Measurements from ENCODE around the gene RUVBL2. TPM values are rescaled to one million over a fixed set of nuclear protein-coding genes. Genes with fewer than 3 reads are reported as not detected.

The RUVBL2 gene
- total and polyA plus RNA-seq, 2 donors (not counting 3 experiments of a cell fraction or from before 2014, with no cell fraction given) = 115 to 185 TPM

DNA sequence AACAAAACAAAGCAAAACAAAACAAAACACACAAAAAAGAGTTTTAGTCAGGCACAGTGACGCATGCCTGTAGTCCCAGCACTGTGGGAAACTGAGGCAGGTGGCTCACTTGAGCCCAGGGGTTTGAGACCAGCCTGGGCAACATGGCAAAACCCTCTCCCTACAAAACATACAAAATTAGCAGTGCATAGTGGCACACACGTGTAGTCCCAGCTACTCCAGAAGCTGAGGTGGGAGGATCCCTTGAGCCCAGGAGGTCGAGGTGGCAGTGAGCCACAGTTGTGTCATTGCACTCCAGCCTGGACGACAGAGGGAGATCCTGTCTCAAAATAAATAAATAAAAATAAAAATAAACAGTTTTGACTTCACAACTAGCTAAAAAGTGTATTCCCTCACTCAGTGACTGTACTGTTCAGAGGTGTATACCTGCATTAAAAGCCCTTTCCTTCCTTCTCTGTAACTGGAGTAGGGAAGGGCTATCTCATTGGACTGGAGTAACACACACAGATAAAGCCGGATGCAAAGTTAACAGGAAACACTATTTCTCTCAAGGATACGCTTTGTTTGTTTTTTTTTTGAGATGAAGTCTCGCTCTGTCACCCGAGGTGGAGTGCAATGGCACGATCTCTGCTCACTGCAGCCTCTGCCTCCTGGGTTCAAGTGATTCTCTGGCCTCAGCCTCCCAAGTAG lies 42.7 kb upstream of the RUVBL2 start:
- H3K9ac ChIP-seq (replicated peaks; ENCODE audit: extremely low read depth, insufficient read depth, low read length) = no peak overlapping the region
- ChIA-PET CTCF (interaction anchor here (1.1 to 2.0 kb wide), 5 partner anchors 18 to 163 kb away, joined by 3 to 6 read pairs (median 3); partner anchors contain the start of gene DHDH), POLR2A (no interaction called here)
- H3K4me3 ChIP-seq (replicated peaks in 1 of 3; ENCODE audit: insufficient read depth in 1 of 3, low read depth in 1 of 3, low read length in 3 of 3) = no peak overlapping the region
- H3K27me3 ChIP-seq (ENCODE audit: control insufficient read depth in 2 of 2, insufficient read depth in 2 of 2, low read length in 2 of 2) = no peaks in the 10 kb centered on the region
- intact Hi-C loops (cut with micrococcal nuclease) = no loop called here
- DNase-seq (ENCODE audit: low read depth, low spot score) (no peak), FAIRE-seq (peak; percentile 8)
- peaks cover 12% of the 10 kb centered on the region for H3K79me2 ChIP-seq (ENCODE audit: control insufficient read depth, insufficient read depth, low read length)
- peaks cover 15% of the 10 kb centered on the region for H3K4me1 ChIP-seq (ENCODE audit: control insufficient read depth, extremely low read depth, insufficient read depth, low read length)
- no peaks in the 10 kb centered on the region for H4K20me1 ChIP-seq (replicated peaks; ENCODE audit: control insufficient read depth, extremely low read depth, insufficient read depth, low read length)
- peak overlapping the region; percentile 60 for H2AFZ ChIP-seq (ENCODE audit: low read depth, low read length)
- H3K4me2 ChIP-seq (ENCODE audit: insufficient read depth, low read length) = no peak overlapping the region
- H3K9me1 ChIP-seq (replicated peaks; ENCODE audit: control insufficient read depth, extremely low read depth, insufficient read depth, low read length) = no peaks in the 10 kb centered on the region
- no peaks in the 10 kb centered on the region for H3K9me3 ChIP-seq (replicated peaks; ENCODE audit: control insufficient read depth, insufficient read depth, low read length)
- H3K36me3 ChIP-seq (ENCODE audit: control insufficient read depth in 2 of 2, extremely low read depth in 1 of 2, insufficient read depth in 2 of 2, low read length in 2 of 2) = no peaks in the 10 kb centered on the region
- TF ChIP-seq MYC (IDR thresholded peaks at IDR 0.05; ENCODE audit: low read depth, low read length) (no peak), FOS (IDR thresholded peaks at IDR 0.05; ENCODE audit: borderline replicate concordance, insufficient read depth, low read length) (no peak)
- TF ChIP-seq, protein P1, sequence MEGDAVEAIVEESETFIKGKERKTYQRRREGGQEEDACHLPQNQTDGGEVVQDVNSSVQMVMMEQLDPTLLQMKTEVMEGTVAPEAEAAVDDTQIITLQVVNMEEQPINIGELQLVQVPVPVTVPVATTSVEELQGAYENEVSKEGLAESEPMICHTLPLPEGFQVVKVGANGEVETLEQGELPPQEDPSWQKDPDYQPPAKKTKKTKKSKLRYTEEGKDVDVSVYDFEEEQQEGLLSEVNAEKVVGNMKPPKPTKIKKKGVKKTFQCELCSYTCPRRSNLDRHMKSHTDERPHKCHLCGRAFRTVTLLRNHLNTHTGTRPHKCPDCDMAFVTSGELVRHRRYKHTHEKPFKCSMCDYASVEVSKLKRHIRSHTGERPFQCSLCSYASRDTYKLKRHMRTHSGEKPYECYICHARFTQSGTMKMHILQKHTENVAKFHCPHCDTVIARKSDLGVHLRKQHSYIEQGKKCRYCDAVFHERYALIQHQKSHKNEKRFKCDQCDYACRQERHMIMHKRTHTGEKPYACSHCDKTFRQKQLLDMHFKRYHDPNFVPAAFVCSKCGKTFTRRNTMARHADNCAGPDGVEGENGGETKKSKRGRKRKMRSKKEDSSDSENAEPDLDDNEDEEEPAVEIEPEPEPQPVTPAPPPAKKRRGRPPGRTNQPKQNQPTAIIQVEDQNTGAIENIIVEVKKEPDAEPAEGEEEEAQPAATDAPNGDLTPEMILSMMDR (IDR thresholded peaks at IDR 0.05; ENCODE audit: extremely low read depth in 1 of 2, insufficient read depth in 1 of 2, low read depth in 1 of 2, low read length in 2 of 2) = no peak
- dilution Hi-C loops (cut with MboI; ENCODE audit: extremely low pct_ligation_motif_present, low sequenced_read_pairs) = no loop called here
- no peak overlapping the region for H3K27ac ChIP-seq (ENCODE audit: insufficient read depth, low read depth, low read length)
- BruUV-seq (replicated peaks) = no TSS peak

DNA sequence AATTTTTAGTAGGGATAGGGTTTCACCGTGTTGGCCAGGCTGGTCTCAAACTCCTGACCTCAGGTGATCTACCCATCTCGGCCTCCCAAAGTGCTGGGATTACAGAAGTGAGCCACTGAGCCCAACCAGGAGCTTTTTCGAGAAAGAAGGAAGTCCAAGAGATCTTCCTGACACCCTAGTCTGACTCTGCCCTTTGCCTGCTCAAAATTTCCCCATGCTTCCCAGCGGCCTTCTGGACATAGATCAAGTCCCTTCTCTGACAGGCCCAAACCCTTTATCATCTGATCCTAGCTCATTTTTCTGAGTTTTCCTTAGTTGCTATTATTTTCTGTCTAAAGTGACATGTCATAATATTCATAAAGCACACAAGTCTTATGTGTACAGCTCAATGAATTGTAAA lies 40.5 kb upstream of the RUVBL2 start:
- H3K36me3 ChIP-seq (ENCODE audit: control insufficient read depth in 2 of 2, extremely low read depth in 1 of 2, insufficient read depth in 2 of 2, low read length in 2 of 2) = peaks cover 0 to 3% of the 10 kb centered on the region in 2 experiments
- no peak overlapping the region for H3K4me2 ChIP-seq (ENCODE audit: insufficient read depth, low read length)
- no peaks in the 10 kb centered on the region for H3K27me3 ChIP-seq (ENCODE audit: control insufficient read depth in 2 of 2, insufficient read depth in 2 of 2, low read length in 2 of 2)
- DNase-seq (ENCODE audit: low read depth, low spot score) (no peak), FAIRE-seq (no peak)
- H3K4me1 ChIP-seq (ENCODE audit: control insufficient read depth, extremely low read depth, insufficient read depth, low read length) = peaks cover 18% of the 10 kb centered on the region
- dilution Hi-C loops (cut with MboI; ENCODE audit: extremely low pct_ligation_motif_present, low sequenced_read_pairs) (no loop called here), intact Hi-C loops (cut with micrococcal nuclease) (no loop called here)
- H3K79me2 ChIP-seq (ENCODE audit: control insufficient read depth, insufficient read depth, low read length) = peaks cover 24% of the 10 kb centered on the region
- ChIA-PET POLR2A (interaction anchor here (0.6 kb wide), 1 partner anchor 321 kb away, joined by 3 read pairs; no protein-coding TSS in a partner anchor), CTCF (interaction anchor here (1.0 to 3.5 kb wide), 3 partner anchors 18 to 110 kb away, joined by 5 to 21 read pairs (median 6); partner anchors contain the start of gene NUCB1)
- no peak overlapping the region for H3K4me3 ChIP-seq (replicated peaks in 1 of 3; ENCODE audit: insufficient read depth in 1 of 3, low read depth in 1 of 3, low read length in 3 of 3)
- no peak overlapping the region for H3K27ac ChIP-seq (ENCODE audit: insufficient read depth, low read depth, low read length)
- H3K9me1 ChIP-seq (replicated peaks; ENCODE audit: control insufficient read depth, extremely low read depth, insufficient read depth, low read length) = no peaks in the 10 kb centered on the region
- H2AFZ ChIP-seq (ENCODE audit: low read depth, low read length) = no peak overlapping the region
- no peaks in the 10 kb centered on the region for H3K9me3 ChIP-seq (replicated peaks; ENCODE audit: control insufficient read depth, insufficient read depth, low read length)
- no TSS peak for BruUV-seq (replicated peaks)
- TF ChIP-seq GATA2 (IDR thresholded peaks at IDR 0.05; ENCODE audit: insufficient read depth, insufficient read length, low read depth, low read length) = no peak
- no peak for TF ChIP-seq EZH2 (IDR thresholded peaks at IDR 0.05; ENCODE audit: borderline replicate concordance, low read depth, low read length, severe bottlenecking)
- TF ChIP-seq FOS (IDR thresholded peaks at IDR 0.05; ENCODE audit: borderline replicate concordance, insufficient read depth, low read length) = no peak
- TF ChIP-seq POLR2A (IDR thresholded peaks at IDR 0.05; ENCODE audit: low read depth, low read length) = no peak
- no peak for TF ChIP-seq JUN (IDR thresholded peaks at IDR 0.05; ENCODE audit: borderline replicate concordance, insufficient read depth, insufficient read length, low read depth)
- no peak for TF ChIP-seq MYC (IDR thresholded peaks at IDR 0.05; ENCODE audit: low read depth, low read length)
- TF ChIP-seq, protein P1 (IDR thresholded peaks at IDR 0.05; ENCODE audit: extremely low read depth in 1 of 2, insufficient read depth in 1 of 2, low read depth in 1 of 2, low read length in 2 of 2) = no peak
- TF ChIP-seq POLR2AphosphoS5 (IDR thresholded peaks at IDR 0.05; ENCODE audit: insufficient read depth, low read depth, low read length) = no peak
- no peak overlapping the region for H3K9ac ChIP-seq (replicated peaks; ENCODE audit: extremely low read depth, insufficient read depth, low read length)
- H4K20me1 ChIP-seq (replicated peaks; ENCODE audit: control insufficient read depth, extremely low read depth, insufficient read depth, low read length) = no peaks in the 10 kb centered on the region
